ENCODE results near the gene GGT5. TPM values are rescaled to one million over a fixed set of nuclear protein-coding genes. Genes with fewer than 3 reads are reported as not detected.
"Not testable (repeated sequence)": the region's sequence is repeated elsewhere in the genome, so short reads cannot be mapped to it uniquely, and the experiment has no call there.

GGT5 gene
- total and polyA plus RNA-seq, 7 experiments from 2014 or later, result 0.14 to 0.77 (median 0.42) TPM; not detected in 3

DNA sequence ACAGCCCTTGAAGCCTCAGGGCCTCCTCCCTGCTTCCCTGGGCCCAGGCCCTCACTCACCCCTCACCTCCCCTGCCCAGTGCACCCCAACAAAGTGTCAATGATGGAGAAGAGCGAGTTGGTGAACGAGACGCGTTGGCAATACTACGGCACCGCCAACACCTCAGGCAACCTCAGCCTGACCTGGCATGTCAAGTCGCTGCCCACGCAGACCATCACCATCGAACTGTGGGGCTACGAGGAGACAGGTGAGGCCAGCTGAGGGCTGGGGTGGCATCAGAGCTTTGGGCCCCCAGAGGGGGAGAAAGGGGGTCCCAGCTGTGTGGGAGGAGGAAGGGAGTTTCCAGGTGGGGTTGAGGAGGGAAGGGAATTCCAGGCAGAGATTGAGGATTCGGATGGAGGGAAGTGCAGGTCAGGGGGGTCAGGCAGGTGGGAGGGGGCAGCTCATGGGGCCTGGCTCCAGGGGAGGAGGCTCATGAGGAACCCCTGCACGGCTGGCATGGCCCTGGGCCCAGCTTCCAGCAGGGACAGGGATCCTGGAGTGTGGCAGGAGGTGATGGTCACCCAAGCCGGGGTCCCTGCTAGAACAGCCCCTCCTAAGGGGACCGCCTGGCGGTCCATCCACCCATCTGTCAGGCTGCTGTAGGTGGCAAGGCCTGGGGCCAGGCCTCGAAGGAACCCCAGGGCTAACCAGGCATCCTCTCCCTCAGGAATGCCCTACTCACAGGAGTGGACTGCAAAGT, 60.7 kb downstream of the GGT5 start:
- Mint-ChIP-seq H3K4me3 (no peak overlapping the region), H3K27me3 (no peaks in the 10 kb centered on the region), H3K36me3 (peaks cover 0 to 5% (median 0%) of the 10 kb centered on the region in 5 donors), H3K9me3 (no peaks in the 10 kb centered on the region), H3K27ac (no peak overlapping the region), H3K4me1 (peaks cover 0 to 5% (median 0%) of the 10 kb centered on the region in 7 donors)
- Histone ChIP-seq H3K4me1 (ENCODE audit: control insufficient read depth in 2 of 2, insufficient read depth in 2 of 2, low read length in 2 of 2) (no peaks in the 10 kb centered on the region), H3K9me3 (ENCODE audit: control insufficient read depth in 2 of 3, low read length in 3 of 3) (no peaks in the 10 kb centered on the region), H3K27me3 (ENCODE audit: control insufficient read depth in 2 of 2, insufficient read depth in 2 of 2, low read length in 2 of 2) (no peaks in the 10 kb centered on the region), H3K27ac (ENCODE audit: low read depth, low read length) (no peak overlapping the region), H3K4me3 (ENCODE audit: low read length) (no peak overlapping the region), H3K36me3 (ENCODE audit: control insufficient read depth in 2 of 3, insufficient read depth in 3 of 3, low read length in 3 of 3) (peaks cover 0 to 6% (median 0%) of the 10 kb centered on the region in 3 experiments)
- intact Hi-C loops (cut with micrococcal nuclease), result loop anchor here in 1 of 2 donors (10.0 kb wide), 1 partner anchor 199 kb away; the partner anchor contains the start of gene GSTT2
- POLR2A ChIA-PET, result no interaction called here
- DNase-seq (no peak), ATAC-seq (no peak)
- CTCF ChIA-PET, result no interaction called here

DNA sequence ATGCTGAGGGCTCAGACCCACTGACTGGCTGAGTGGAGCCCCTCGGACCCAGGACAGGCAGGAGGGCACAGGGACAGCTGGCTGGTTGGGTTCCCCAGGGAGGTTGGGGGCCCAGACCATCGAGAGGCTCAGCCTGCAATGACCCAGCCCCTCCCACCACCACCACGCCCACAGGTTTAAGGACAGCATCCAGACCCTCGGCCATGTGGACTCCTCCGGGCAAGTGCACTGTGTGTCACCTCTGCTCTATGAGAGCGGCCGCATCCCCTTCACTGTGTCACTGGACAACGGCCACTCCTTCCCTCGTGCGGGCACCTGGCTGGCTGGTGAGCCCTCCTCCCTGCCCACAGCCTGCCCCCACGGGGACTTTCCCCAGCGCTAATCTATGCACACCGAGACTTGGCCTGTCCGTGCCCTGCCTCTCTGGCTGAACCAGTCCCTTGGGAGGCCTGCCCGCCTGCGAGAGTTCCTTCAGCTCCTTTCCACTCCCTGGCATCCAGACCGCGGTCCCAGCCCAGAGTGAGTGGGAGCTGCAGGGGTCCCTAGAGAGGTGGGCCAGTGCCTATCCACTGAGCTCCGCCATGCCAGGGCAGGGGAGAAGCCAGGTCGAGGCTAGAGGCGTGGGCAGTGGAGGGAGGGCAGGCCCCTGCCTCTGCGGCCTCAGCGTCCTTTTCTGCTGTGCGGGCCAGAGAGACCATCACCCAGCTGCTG, 61.4 kb downstream of the GGT5 start:
- Histone ChIP-seq H3K27me3 (ENCODE audit: control insufficient read depth in 2 of 2, insufficient read depth in 2 of 2, low read length in 2 of 2) (no peaks in the 10 kb centered on the region), H3K36me3 (ENCODE audit: control insufficient read depth in 2 of 3, insufficient read depth in 3 of 3, low read length in 3 of 3) (peaks cover 0 to 9% (median 0%) of the 10 kb centered on the region in 3 experiments), H3K4me1 (ENCODE audit: control insufficient read depth in 2 of 2, insufficient read depth in 2 of 2, low read length in 2 of 2) (no peaks in the 10 kb centered on the region), H3K4me3 (ENCODE audit: low read length) (no peak overlapping the region), H3K27ac (ENCODE audit: low read depth, low read length) (no peak overlapping the region), H3K9me3 (ENCODE audit: control insufficient read depth in 2 of 3, low read length in 3 of 3) (no peaks in the 10 kb centered on the region)
- ChIA-PET CTCF (no interaction called here), POLR2A (no interaction called here)
- Mint-ChIP-seq H3K36me3 (peaks cover 0 to 5% (median 0%) of the 10 kb centered on the region in 5 donors), H3K27ac (no peak overlapping the region), H3K9me3 (no peaks in the 10 kb centered on the region), H3K4me1 (peaks cover 0 to 5% (median 0%) of the 10 kb centered on the region in 7 donors), H3K4me3 (no peak overlapping the region), H3K27me3 (no peaks in the 10 kb centered on the region)
- ATAC-seq, result no peak
- peak in 1 of 9 donors; percentile 6 for DNase-seq
- intact Hi-C loops (cut with micrococcal nuclease), result loop anchor here in 1 of 2 donors (2.0 to 10.0 kb wide), 2 partner anchors 77 to 199 kb away; partner anchors contain the start of gene GSTT2

DNA sequence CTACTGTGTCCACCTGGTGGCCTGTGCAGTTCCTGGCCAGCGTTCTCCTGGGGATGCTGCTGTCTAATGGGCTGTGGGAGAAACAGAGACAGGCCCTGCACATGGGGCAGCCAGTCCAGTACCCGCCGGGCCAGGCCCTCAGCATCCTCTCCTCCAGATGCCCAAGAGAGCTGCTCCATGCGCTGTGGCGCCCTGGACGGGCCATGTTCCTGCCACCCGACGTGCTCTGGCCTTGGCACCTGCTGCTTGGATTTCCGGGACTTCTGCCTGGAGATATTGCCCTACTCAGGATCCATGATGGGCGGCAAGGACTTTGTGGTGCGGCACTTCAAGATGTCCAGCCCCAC, 62.0 kb downstream of the GGT5 start:
- H3K36me3 Mint-ChIP-seq; H3K27ac Mint-ChIP-seq; CTCF ChIA-PET; H3K4me1 Mint-ChIP-seq; ATAC-seq; H3K9me3 ChIP-seq (ENCODE audit: control insufficient read depth in 2 of 3, low read length in 3 of 3); H3K4me3 ChIP-seq (ENCODE audit: low read length); H3K4me1 ChIP-seq (ENCODE audit: control insufficient read depth in 2 of 2, insufficient read depth in 2 of 2, low read length in 2 of 2); H3K27me3 Mint-ChIP-seq; H3K9me3 Mint-ChIP-seq; POLR2A ChIA-PET; H3K27ac ChIP-seq (ENCODE audit: low read depth, low read length); H3K27me3 ChIP-seq (ENCODE audit: control insufficient read depth in 2 of 2, insufficient read depth in 2 of 2, low read length in 2 of 2); H3K4me3 Mint-ChIP-seq; DNase-seq: not testable (repeated sequence)
- intact Hi-C loops (cut with micrococcal nuclease), result loop anchor here in 1 of 2 donors (1.0 to 10.0 kb wide), 3 partner anchors 50 to 198 kb away; partner anchors contain the start of gene GSTT2
- H3K36me3 ChIP-seq (ENCODE audit: control insufficient read depth in 2 of 3, insufficient read depth in 3 of 3, low read length in 3 of 3), result peaks cover 0 to 15% (median 0%) of the 10 kb centered on the region in 3 experiments

DNA sequence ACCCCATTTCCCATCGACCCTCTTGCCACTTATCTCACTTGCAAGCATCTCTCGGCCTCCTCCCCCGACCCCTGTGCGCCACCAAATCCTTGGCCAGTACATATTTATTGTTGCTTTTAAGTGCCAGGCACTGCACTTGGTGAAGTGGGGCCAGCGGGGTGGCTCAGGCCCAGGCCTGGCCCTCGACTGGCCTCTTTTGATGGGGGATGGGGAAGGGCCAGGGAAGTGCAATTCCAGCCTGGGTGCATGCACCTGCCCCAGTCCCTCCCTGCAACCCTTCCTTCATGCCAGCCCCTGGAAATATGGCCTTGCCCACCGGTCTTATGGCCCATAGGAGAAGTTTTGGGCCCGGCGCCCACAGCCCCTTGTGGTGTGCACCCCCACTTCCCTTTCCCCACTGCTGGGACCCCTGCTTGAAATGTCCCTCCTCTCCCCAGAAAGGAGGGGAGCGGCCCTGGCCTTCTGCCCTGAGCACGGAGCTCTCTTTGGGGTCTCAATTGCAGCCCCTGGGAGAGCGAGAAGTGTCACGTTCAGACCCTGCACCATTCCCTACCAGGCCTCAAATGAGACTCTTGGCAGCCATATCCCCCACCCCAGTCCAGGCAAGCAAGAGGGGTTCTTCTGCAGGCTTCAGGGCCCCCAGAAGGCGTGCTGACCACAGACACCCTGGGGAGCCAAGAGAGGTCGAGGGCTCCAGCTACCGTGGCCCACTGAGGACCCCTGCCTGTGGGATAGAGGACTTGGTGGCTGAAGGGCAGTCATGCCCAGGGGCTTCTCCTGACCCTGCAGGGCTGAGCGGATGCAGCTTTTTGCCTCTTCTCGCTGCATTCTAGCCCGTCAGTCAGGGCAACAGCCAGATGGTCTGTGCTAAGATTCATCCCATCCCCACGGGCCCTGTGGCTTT, 62.6 kb downstream of the GGT5 start:
- Mint-ChIP-seq H3K9me3 (no peaks in the 10 kb centered on the region), H3K27me3 (no peaks in the 10 kb centered on the region), H3K27ac (peak overlapping the region in 1 of 9 donors; percentile 8), H3K4me3 (no peak overlapping the region), H3K4me1 (peaks cover 0 to 5% (median 0%) of the 10 kb centered on the region in 7 donors), H3K36me3 (no peaks in the 10 kb centered on the region)
- Histone ChIP-seq H3K36me3 (ENCODE audit: control insufficient read depth in 2 of 3, insufficient read depth in 3 of 3, low read length in 3 of 3) (peaks cover 0 to 18% (median 0%) of the 10 kb centered on the region in 3 experiments), H3K27me3 (ENCODE audit: control insufficient read depth in 2 of 2, insufficient read depth in 2 of 2, low read length in 2 of 2) (no peaks in the 10 kb centered on the region), H3K4me3 (ENCODE audit: low read length) (no peak overlapping the region), H3K27ac (ENCODE audit: low read depth, low read length) (no peak overlapping the region), H3K9me3 (ENCODE audit: control insufficient read depth in 2 of 3, low read length in 3 of 3) (no peaks in the 10 kb centered on the region), H3K4me1 (ENCODE audit: control insufficient read depth in 2 of 2, insufficient read depth in 2 of 2, low read length in 2 of 2) (no peaks in the 10 kb centered on the region)
- no peak for DNase-seq
- POLR2A ChIA-PET, result no interaction called here
- ATAC-seq, result no peak
- CTCF ChIA-PET, result no interaction called here
- intact Hi-C loops (cut with micrococcal nuclease), result loop anchor here in 1 of 2 donors (1.0 to 10.0 kb wide), 3 partner anchors 49 to 197 kb away; partner anchors contain the start of gene GSTT2

DNA sequence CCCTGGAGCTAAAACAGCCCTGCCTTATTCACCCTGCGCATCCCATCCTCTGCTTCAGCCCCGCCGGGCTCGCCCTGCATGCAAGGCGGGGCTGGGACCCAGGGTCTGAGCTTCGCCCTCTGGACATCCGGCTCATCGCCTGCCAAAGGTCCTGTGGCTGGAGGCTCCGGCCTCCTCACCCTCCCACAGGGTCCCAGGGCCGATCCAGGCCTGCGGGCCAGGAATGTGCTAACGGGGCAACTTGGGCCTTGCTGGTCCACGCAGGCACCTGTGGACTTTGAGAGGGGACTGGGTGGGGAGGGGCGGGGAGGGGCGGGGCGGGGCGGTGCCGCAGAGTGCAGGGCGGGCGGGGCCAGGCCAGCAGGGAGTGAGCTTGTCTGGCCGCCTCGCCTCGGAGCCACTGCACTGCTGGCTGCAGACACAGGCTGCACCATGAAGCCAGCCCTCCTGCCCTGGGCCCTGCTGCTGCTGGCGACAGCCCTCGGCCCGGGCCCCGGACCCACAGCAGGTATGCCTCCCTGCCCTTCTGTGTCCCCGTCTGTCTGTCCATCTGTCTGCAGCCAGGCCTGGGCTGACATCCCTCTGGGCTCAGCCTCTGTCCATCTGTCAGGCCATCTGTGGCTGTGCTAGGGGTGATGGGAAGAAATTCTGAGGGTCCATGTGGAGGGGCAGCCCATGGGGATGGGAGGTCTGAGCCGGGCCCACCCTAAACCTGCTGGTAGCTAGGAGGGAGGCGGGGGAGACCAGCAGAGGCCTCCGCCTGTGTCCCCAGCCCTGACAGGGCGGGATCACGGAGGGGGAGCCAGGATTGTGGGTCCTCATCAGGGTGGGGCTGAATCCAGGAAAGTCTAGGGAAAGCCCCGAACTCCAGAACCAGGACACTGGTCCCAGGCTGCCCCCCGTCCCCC, 63.5 kb downstream of the GGT5 start, which contains the start of gene SUSD2:
Gene SUSD2, plus strand, starts transcription at position 400 of the 908 bp plus-strand sequence. Its CDS starts 33 bp downstream, at position 433.
- DNase-seq (no peak), ATAC-seq (no peak)
- Mint-ChIP-seq H3K9me3 (no peaks in the 10 kb centered on the region), H3K27ac (peak within 1 kb of the TSS in 2 of 9 donors; percentile 8 to 72), H3K4me3 (no peak within 1 kb of the TSS), H3K36me3 (no peaks in the 10 kb centered on the region), H3K4me1 (peaks cover 0 to 5% (median 0%) of the 10 kb centered on the region in 7 donors), H3K27me3 (no peaks in the 10 kb centered on the region)
- no peak within 1 kb of the TSS for H3K4me3 ChIP-seq (ENCODE audit: low read length)
- peaks cover 0 to 27% (median 5%) of the 10 kb centered on the region in 3 experiments for H3K36me3 ChIP-seq (ENCODE audit: control insufficient read depth in 2 of 3, insufficient read depth in 3 of 3, low read length in 3 of 3)
- H3K27me3 ChIP-seq (ENCODE audit: control insufficient read depth in 2 of 2, insufficient read depth in 2 of 2, low read length in 2 of 2), result no peaks in the 10 kb centered on the region
- ChIA-PET POLR2A (interaction anchor here (0.9 kb wide), 1 partner anchor 11 kb away, joined by 3 read pairs; no protein-coding TSS in a partner anchor), CTCF (no interaction called here)
- no peaks in the 10 kb centered on the region for H3K4me1 ChIP-seq (ENCODE audit: control insufficient read depth in 2 of 2, insufficient read depth in 2 of 2, low read length in 2 of 2)
- H3K27ac ChIP-seq (ENCODE audit: low read depth, low read length), result no peak within 1 kb of the TSS
- no peaks in the 10 kb centered on the region for H3K9me3 ChIP-seq (ENCODE audit: control insufficient read depth in 2 of 3, low read length in 3 of 3)
- intact Hi-C loops (cut with micrococcal nuclease), result loop anchor here in 1 of 2 donors (10.0 kb wide), 1 partner anchor 197 kb away; the partner anchor contains the start of gene GSTT2

Data from naive thymus-derived CD4-positive, alpha-beta T cell (primary cell).